Activated CD4-positive, alpha-beta T cell treated with anti-CD3 and anti-CD28 coated beads, Interleukin-2, amount 10 ng/mL, durations not matched to agents 24 days and 14 days (primary cell): ENCODE results near the gene HIVEP2. TPM values are rescaled to one million over a fixed set of nuclear protein-coding genes. Genes with fewer than 3 reads are reported as not detected.

Source experiments
- DNase-seq: peaks from one replicate; pipeline ENCODE4 v3.0.0; 2022
- H3K27ac Mint-ChIP-seq: one replicate; pipeline ENCODE4 v1.8.0; 2022; ENCODE audit warnings: mild to moderate bottlenecking, mixed read lengths
- H3K27me3 Mint-ChIP-seq: one replicate; pipeline ENCODE4 v1.8.0; 2022; ENCODE audit warnings: mixed read lengths
- H3K36me3 Mint-ChIP-seq: one replicate; pipeline ENCODE4 v1.8.0; 2022; ENCODE audit warnings: low read depth, mild to moderate bottlenecking, mixed read lengths
- H3K4me1 Mint-ChIP-seq: one replicate; pipeline ENCODE4 v1.8.0; 2021; ENCODE audit warnings: mixed read lengths
- H3K4me3 Mint-ChIP-seq: one replicate; pipeline ENCODE4 v1.8.0; 2022; ENCODE audit warnings: mild to moderate bottlenecking, moderate library complexity, mixed read lengths
- H3K9me3 Mint-ChIP-seq: one replicate; pipeline ENCODE4 v1.8.0; 2021; ENCODE audit warnings: mixed read lengths
- intact Hi-C: fragments of 100-400 bp; cut with micrococcal nuclease; formaldehyde crosslinking; loops from one replicate; pipeline ENCODE4 v1.15.1; 2023
- total RNA-seq: library from RNA; stranded (reverse); gene quantifications from 2 replicates; pipeline ENCODE4 v1.2.3, GENCODE V29; 2022

The HIVEP2 gene
- total RNA-seq, 1 donor from 2014 or later: 27.1 TPM

DNA sequence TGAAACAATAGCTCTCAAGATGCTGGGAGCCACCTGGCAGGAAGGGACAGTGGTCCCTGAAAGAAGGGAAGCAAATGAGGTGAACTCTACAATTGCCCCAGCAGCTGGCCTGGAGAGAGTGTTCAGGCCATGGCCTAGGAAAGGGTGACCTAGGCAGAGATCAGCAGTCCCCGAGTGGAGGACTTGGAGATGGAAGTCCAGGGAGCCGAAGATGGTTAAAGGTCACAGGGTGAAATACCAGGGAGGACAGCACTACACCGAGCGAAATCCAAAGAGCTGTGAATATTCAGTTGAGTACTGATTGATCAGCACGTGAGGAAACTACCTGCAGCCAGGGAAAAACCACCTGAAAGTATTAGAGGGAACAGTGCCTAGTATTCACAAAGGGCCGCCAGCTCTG is 133.1 kb downstream of the HIVEP2 start:
- peaks cover 48% of the 10 kb centered on the region for H3K4me1 Mint-ChIP-seq

DNA sequence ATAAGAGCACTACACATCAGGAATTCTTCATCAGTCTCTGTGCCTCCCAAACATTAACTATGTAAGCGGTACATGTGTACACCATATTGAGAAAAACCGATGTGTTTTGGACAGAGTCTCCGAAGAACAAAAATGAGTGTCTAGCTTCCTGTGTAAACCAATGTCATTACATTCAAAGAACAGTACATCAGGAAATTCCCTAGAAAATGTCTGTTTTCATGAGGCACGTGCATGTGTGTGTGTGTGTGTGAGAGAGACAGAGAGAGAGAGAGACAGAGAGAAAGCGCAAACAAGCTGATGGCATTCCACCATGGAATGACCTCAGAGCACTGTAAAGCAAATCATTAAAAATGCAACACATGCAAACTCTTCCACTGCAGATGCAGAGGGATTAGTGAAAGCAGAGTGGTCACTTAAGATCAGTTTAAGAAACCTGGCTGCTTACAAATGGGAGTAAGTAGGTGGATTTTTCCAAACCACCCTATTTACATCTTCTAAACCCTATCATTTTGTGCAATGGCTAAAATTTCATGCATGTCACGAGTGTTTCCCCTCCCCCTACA is 133.9 kb downstream of the HIVEP2 start:
- no peaks in the 10 kb centered on the region for H3K27me3 Mint-ChIP-seq
- intact Hi-C loops: loop anchor here (1.0 kb wide), 3 partner anchors 8 to 31 kb away; no protein-coding TSS in a partner anchor
- H3K27ac Mint-ChIP-seq: peak overlapping the region; percentile 65
- peak; percentile 73 for DNase-seq
- H3K4me3 Mint-ChIP-seq: peak overlapping the region; percentile 35
- H3K4me1 Mint-ChIP-seq: peaks cover 47% of the 10 kb centered on the region
- peaks cover 26% of the 10 kb centered on the region for H3K9me3 Mint-ChIP-seq
- H3K36me3 Mint-ChIP-seq: peaks cover 45% of the 10 kb centered on the region

More for the DNA sequence above, 133.1 kb downstream of the HIVEP2 start:
- H3K9me3 Mint-ChIP-seq: peaks cover 24% of the 10 kb centered on the region
- H3K36me3 Mint-ChIP-seq: peaks cover 46% of the 10 kb centered on the region
- no peaks in the 10 kb centered on the region for H3K27me3 Mint-ChIP-seq
- peak overlapping the region; percentile 65 for H3K27ac Mint-ChIP-seq
- H3K4me3 Mint-ChIP-seq: no peak overlapping the region
- no peak for DNase-seq
- intact Hi-C loops: loop anchor here (1.0 kb wide), 3 partner anchors 7 to 30 kb away; no protein-coding TSS in a partner anchor

- no peak overlapping the region for H3K4me3 Mint-ChIP-seq
- H3K27me3 Mint-ChIP-seq: no peaks in the 10 kb centered on the region
- intact Hi-C loops: no loop called here
- peaks cover 48% of the 10 kb centered on the region for H3K4me1 Mint-ChIP-seq
- DNase-seq: no peak
- peaks cover 25% of the 10 kb centered on the region for H3K9me3 Mint-ChIP-seq
- H3K36me3 Mint-ChIP-seq: peaks cover 49% of the 10 kb centered on the region
- H3K27ac Mint-ChIP-seq: no peak overlapping the region
Measured at GRCh38 chr6:142809947-142810346, 135.0 kb downstream of the HIVEP2 start.

GRCh38 chr6:142808405-142809061 is 136.4 kb downstream of the HIVEP2 start:
- H3K4me1 Mint-ChIP-seq: peaks cover 49% of the 10 kb centered on the region
- no peaks in the 10 kb centered on the region for H3K27me3 Mint-ChIP-seq
- intact Hi-C loops: no loop called here
- peaks cover 19% of the 10 kb centered on the region for H3K9me3 Mint-ChIP-seq
- no peak overlapping the region for H3K4me3 Mint-ChIP-seq
- peak overlapping the region; percentile 47 for H3K27ac Mint-ChIP-seq
- no peak for DNase-seq
- H3K36me3 Mint-ChIP-seq: peaks cover 45% of the 10 kb centered on the region

DNA sequence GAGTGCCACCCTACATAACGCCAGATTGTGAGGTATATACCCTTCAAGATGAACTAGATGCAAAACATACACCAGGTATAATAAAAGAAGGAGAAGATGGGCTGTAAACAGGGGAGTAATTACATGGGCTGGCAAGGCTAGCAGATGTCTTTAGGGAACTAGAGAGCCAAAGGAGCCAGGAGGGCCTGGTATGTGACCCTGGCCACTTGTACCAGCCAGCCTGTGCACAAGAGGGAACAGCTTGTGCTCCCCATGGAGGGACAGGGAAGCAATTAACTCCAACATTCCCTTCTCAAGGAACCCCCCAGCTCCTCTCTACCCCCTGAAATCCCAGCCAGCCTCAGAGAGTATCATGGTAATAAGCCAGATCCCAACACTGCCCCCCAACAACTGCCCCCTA is 139.9 kb downstream of the HIVEP2 start:
- no peak overlapping the region for H3K4me3 Mint-ChIP-seq
- peaks cover 58% of the 10 kb centered on the region for H3K36me3 Mint-ChIP-seq

DNA sequence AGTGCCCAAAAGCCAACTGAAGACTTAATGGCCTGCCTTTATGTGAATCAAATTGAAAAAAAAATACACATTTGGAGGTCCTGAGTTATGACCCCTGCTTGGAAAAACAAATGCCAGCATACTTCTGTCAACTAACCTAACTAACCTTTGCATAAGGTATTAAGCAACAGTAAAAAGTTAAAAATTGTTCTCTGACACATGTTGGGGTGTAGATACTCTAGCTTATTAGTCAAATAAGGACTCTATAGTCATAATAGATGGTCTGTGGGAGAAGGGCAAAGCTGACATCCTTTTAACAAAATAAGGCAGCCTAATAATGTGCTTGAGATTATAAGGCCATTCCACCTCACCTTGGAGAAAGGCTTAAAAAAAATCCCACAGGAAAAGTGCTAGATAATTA is 140.5 kb downstream of the HIVEP2 start:
- DNase-seq: peak; percentile 34
- peak overlapping the region; percentile 14 for H3K27ac Mint-ChIP-seq
- H3K9me3 Mint-ChIP-seq: peaks cover 26% of the 10 kb centered on the region
- H3K4me3 Mint-ChIP-seq: no peak overlapping the region
- peaks cover 57% of the 10 kb centered on the region for H3K36me3 Mint-ChIP-seq
- intact Hi-C loops: loop anchor here (5.0 kb wide), 1 partner anchor 38 kb away; no protein-coding TSS in a partner anchor
- H3K27me3 Mint-ChIP-seq: no peaks in the 10 kb centered on the region
- H3K4me1 Mint-ChIP-seq: peaks cover 52% of the 10 kb centered on the region

More for the DNA sequence above, 139.9 kb downstream of the HIVEP2 start:
- DNase-seq: peak; percentile 40
- no peak overlapping the region for H3K27ac Mint-ChIP-seq
- peaks cover 26% of the 10 kb centered on the region for H3K9me3 Mint-ChIP-seq
- no peaks in the 10 kb centered on the region for H3K27me3 Mint-ChIP-seq
- H3K4me1 Mint-ChIP-seq: peaks cover 52% of the 10 kb centered on the region
- intact Hi-C loops: no loop called here

DNA sequence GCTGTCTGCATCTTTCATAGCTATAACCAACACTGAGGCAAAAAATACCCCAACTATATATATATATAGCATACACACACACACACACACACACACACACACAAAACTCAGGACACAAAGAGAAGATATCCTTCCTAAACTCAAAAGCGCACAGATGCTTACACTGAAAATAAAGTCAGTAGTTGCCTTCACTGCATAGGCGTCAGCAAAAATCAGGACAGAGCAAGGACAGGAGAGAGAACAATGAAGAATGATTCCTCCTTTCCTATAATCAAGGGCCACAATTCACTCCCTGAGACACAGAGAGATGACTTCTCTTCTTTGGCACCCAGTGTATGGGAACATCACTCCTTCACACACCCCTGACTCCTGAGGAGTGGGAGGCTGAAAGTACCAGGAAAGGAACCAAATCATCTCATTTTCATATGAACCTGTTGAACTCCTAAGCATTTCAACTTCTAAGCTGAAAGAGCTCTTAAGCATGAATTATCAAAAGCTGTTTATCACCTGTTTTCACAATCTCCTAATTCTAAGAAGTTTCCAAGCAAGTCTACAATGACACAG is 141.4 kb downstream of the HIVEP2 start:
- peaks cover 52% of the 10 kb centered on the region for H3K36me3 Mint-ChIP-seq
- intact Hi-C loops: loop anchor here (1.0 to 5.0 kb wide), 3 partner anchors 8 to 39 kb away; no protein-coding TSS in a partner anchor
- H3K27me3 Mint-ChIP-seq: no peaks in the 10 kb centered on the region
- peak overlapping the region; percentile 76 for H3K27ac Mint-ChIP-seq
- peak overlapping the region; percentile 22 for H3K4me3 Mint-ChIP-seq
- DNase-seq: peak; percentile 54
- H3K4me1 Mint-ChIP-seq: peaks cover 53% of the 10 kb centered on the region
- H3K9me3 Mint-ChIP-seq: peaks cover 24% of the 10 kb centered on the region

GRCh38 chr6:142803032-142803431 is 141.9 kb downstream of the HIVEP2 start:
- Mint-ChIP-seq H3K27me3 (no peaks in the 10 kb centered on the region), H3K27ac (no peak overlapping the region), H3K4me3 (no peak overlapping the region), H3K9me3 (peaks cover 19% of the 10 kb centered on the region), H3K36me3 (peaks cover 46% of the 10 kb centered on the region), H3K4me1 (peaks cover 56% of the 10 kb centered on the region)
- DNase-seq: no peak
- intact Hi-C loops: loop anchor here (1.0 to 5.0 kb wide), 3 partner anchors 8 to 39 kb away; no protein-coding TSS in a partner anchor

GRCh38 chr6:142802124-142802523 is 142.9 kb downstream of the HIVEP2 start:
- no peaks in the 10 kb centered on the region for H3K27me3 Mint-ChIP-seq
- intact Hi-C loops: loop anchor here (1.0 to 5.0 kb wide), 6 partner anchors 17 to 145 kb away; no protein-coding TSS in a partner anchor
- peak overlapping the region; percentile 82 for H3K27ac Mint-ChIP-seq
- peaks cover 40% of the 10 kb centered on the region for H3K36me3 Mint-ChIP-seq
- peaks cover 54% of the 10 kb centered on the region for H3K4me1 Mint-ChIP-seq
- H3K4me3 Mint-ChIP-seq: peak overlapping the region; percentile 52
- no peak for DNase-seq
- peaks cover 15% of the 10 kb centered on the region for H3K9me3 Mint-ChIP-seq

- intact Hi-C loops: loop anchor here (5.0 kb wide), 1 partner anchor 42 kb away; no protein-coding TSS in a partner anchor
- H3K27me3 Mint-ChIP-seq: no peaks in the 10 kb centered on the region
- no peak overlapping the region for H3K27ac Mint-ChIP-seq
- no peak for DNase-seq
- no peak overlapping the region for H3K4me3 Mint-ChIP-seq
- H3K9me3 Mint-ChIP-seq: peaks cover 11% of the 10 kb centered on the region
- peaks cover 29% of the 10 kb centered on the region for H3K36me3 Mint-ChIP-seq
- peaks cover 50% of the 10 kb centered on the region for H3K4me1 Mint-ChIP-seq
Measured at GRCh38 chr6:142800240-142800639, 144.7 kb downstream of the HIVEP2 start.

DNA sequence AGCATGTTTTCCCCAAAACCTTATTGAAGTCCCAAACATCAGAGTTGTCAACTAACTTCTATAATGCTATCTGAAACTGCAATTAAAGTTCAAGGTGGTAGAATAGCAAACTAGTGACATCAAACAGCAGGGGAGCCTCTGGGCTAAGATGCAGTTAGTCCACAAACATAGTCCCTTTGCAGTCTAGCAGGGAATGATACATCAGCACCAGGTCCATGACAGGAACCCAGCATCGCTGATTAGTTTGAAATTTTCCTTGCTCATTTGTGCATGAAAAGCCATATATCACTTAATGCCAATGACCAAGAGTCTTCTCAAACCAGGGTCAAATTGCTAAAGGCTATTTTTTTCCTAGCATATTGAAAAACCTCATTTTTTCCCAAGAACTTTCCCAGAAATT is 145.3 kb downstream of the HIVEP2 start:
- no peaks in the 10 kb centered on the region for H3K27me3 Mint-ChIP-seq
- no peak overlapping the region for H3K4me3 Mint-ChIP-seq
- intact Hi-C loops: loop anchor here (5.0 kb wide), 1 partner anchor 43 kb away; no protein-coding TSS in a partner anchor
- peaks cover 7% of the 10 kb centered on the region for H3K9me3 Mint-ChIP-seq
- H3K36me3 Mint-ChIP-seq: peaks cover 28% of the 10 kb centered on the region
- peaks cover 45% of the 10 kb centered on the region for H3K4me1 Mint-ChIP-seq
- no peak for DNase-seq
- no peak overlapping the region for H3K27ac Mint-ChIP-seq

DNA sequence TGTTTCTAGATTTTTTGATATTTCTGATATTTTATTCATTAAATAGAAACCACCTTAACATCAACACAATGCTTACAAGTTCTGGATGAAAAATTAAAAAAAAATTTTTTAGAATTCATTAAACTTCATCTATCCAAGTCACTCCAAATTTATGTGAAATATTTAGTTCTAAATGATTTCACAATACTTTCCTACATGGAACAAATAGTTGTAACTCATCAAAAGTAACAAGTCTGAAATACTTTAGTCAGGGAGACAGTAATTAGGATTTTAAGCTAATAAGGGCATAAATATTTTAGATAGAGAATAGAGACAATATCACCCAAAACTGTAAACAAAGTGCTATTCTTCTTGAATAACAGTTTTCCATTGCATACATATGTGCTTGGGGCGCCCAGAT is 147.8 kb downstream of the HIVEP2 start:
- intact Hi-C loops: no loop called here
- Mint-ChIP-seq H3K4me1 (peaks cover 27% of the 10 kb centered on the region), H3K36me3 (peaks cover 21% of the 10 kb centered on the region), H3K9me3 (peaks cover 7% of the 10 kb centered on the region), H3K27me3 (no peaks in the 10 kb centered on the region), H3K4me3 (no peak overlapping the region), H3K27ac (no peak overlapping the region)
- no peak for DNase-seq

DNA sequence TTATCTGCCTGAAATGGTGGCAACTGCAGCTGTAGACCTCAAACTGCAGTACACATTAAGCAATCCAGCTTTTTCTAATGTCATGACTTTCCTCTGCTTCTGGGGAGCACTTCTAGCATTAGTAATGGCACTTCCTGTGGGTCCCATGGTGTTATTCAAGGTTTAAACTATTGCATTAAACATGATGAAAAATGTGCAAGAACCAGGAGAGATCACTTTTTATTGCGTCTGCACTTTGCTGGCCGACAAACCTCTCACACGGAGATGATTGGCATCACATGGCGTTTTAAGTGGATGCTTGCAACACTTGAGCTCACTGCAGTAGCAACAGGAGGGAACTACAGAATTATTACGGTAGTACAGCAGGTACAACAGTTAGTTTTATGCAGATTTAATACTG is 148.4 kb downstream of the HIVEP2 start:
- peaks cover 21% of the 10 kb centered on the region for H3K36me3 Mint-ChIP-seq
- H3K4me1 Mint-ChIP-seq: peaks cover 23% of the 10 kb centered on the region
- H3K27me3 Mint-ChIP-seq: no peaks in the 10 kb centered on the region
- peaks cover 5% of the 10 kb centered on the region for H3K9me3 Mint-ChIP-seq
- no peak overlapping the region for H3K4me3 Mint-ChIP-seq
- intact Hi-C loops: no loop called here
- no peak for DNase-seq
- no peak overlapping the region for H3K27ac Mint-ChIP-seq

DNA sequence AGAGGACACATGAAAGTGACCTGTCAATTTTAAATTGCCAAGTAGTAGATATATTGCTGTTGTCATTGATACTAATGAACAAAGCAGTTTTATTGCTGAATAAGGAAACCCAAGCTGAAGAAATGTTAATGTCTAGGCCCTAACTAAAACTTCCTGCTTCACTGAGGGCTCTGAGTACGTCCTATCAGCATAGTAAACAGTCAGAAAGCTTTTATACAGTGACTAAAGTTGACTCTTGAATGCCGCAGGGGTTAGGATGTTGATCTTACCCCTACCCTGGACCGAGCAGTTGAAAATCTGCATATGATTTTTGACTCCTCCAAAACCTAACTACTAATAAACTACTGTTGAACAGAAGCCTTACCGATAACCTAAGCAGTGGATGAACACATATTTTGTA is 149.0 kb downstream of the HIVEP2 start:
- intact Hi-C loops: no loop called here

More for the DNA sequence above, 149.0 kb downstream of the HIVEP2 start:
- H3K4me3 Mint-ChIP-seq: no peak overlapping the region
- H3K27me3 Mint-ChIP-seq: no peaks in the 10 kb centered on the region
- peaks cover 3% of the 10 kb centered on the region for H3K9me3 Mint-ChIP-seq
- DNase-seq: no peak
- peaks cover 19% of the 10 kb centered on the region for H3K36me3 Mint-ChIP-seq
- H3K4me1 Mint-ChIP-seq: peaks cover 20% of the 10 kb centered on the region
- no peak overlapping the region for H3K27ac Mint-ChIP-seq
